OCI-LY3 (cell line): ENCODE data around the gene TBC1D32.

ENCODE experiments used
- EZH2phosphoT487 ChIP-seq: fragments of 200-600 bp; shearing (Covaris generic); IDR thresholded peaks from 2 replicates; pipeline ENCODE4 v1.6.1; 2018; ENCODE audit warnings: antibody characterized with exemption, mixed run types, low read depth
- TF ChIP-seq, protein P1 (sequence below): fragments of 200-600, 300-600 bp; sonication (generic); IDR thresholded peaks from 2 replicates; pipeline ENCODE4 v1.5.1; 2014; ENCODE audit warnings: antibody characterized with exemption, low read length, low read depth

- TF ChIP-seq, protein P1, sequence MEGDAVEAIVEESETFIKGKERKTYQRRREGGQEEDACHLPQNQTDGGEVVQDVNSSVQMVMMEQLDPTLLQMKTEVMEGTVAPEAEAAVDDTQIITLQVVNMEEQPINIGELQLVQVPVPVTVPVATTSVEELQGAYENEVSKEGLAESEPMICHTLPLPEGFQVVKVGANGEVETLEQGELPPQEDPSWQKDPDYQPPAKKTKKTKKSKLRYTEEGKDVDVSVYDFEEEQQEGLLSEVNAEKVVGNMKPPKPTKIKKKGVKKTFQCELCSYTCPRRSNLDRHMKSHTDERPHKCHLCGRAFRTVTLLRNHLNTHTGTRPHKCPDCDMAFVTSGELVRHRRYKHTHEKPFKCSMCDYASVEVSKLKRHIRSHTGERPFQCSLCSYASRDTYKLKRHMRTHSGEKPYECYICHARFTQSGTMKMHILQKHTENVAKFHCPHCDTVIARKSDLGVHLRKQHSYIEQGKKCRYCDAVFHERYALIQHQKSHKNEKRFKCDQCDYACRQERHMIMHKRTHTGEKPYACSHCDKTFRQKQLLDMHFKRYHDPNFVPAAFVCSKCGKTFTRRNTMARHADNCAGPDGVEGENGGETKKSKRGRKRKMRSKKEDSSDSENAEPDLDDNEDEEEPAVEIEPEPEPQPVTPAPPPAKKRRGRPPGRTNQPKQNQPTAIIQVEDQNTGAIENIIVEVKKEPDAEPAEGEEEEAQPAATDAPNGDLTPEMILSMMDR = no peak
- TF ChIP-seq EZH2phosphoT487 = no peak
Measured at GRCh38 chr6:121216928-121217327, 117.4 kb downstream of the TBC1D32 start.
